Left ventricle myocardium inferior (tissue), 1 donor: ENCODE results near the gene CACNA1C. TPM values are rescaled to one million over a fixed set of nuclear protein-coding genes. Genes with fewer than 3 reads are reported as not detected.

Source experiments
- DNase-seq: peaks from one replicate; pipeline ENCODE4 v3.0.0-alpha.2; 2020
- H3K27ac ChIP-seq: fragments of 200-600 bp; replicated peaks from 2 replicates; pipeline ENCODE4 v1.8.0; 2021
- H3K27me3 ChIP-seq: fragments of 200-600 bp; 2 replicates; pipeline ENCODE4 v1.8.0; 2021; ENCODE audit warnings: low read depth
- H3K36me3 ChIP-seq: fragments of 200-600 bp; 2 replicates; pipeline ENCODE4 v1.8.0; 2021
- H3K4me1 ChIP-seq: fragments of 200-600 bp; 2 replicates; pipeline ENCODE4 v1.8.0; 2021
- H3K4me3 ChIP-seq: fragments of 200-600 bp; 2 replicates; pipeline ENCODE4 v1.8.0; 2021; ENCODE audit warnings: mild to moderate bottlenecking, moderate library complexity
- H3K9me3 ChIP-seq: fragments of 200-600 bp; replicated peaks from 2 replicates; pipeline ENCODE4 v1.8.0; 2021
- CTCF ChIP-seq: fragments of 200-600 bp; IDR thresholded peaks from 2 replicates; pipeline ENCODE4 v1.8.0; 2021; ENCODE audit warnings: antibody characterized with exemption, mild to moderate bottlenecking, borderline replicate concordance
- intact Hi-C: fragments of 100-400 bp; cut with micrococcal nuclease; formaldehyde crosslinking; loops from one replicate; pipeline ENCODE4 v1.11.0; 2022
- total RNA-seq: library from RNA; stranded (reverse); fragmentation: NEBNext Ultra II Directional; extraction: Animal tissue kit (Norgen Biotek cat#: 25700); gene quantifications from one replicate; pipeline ENCODE4 v1.2.1, GENCODE V29; 2021
- donor health status: DM: no; HTN: yes; CAD: no; lungs with severe emphysema.

The CACNA1C gene
- total RNA-seq, 1 donor from 2014 or later = 137 TPM

- peaks cover 11% of the 10 kb centered on the region for H3K4me1 ChIP-seq
- intact Hi-C loops = no loop called here
- no peak overlapping the region for H3K4me3 ChIP-seq
- no peak overlapping the region for H3K27ac ChIP-seq
- DNase-seq = no peak
- TF ChIP-seq CTCF = no peak
- H3K27me3 ChIP-seq = no peaks in the 10 kb centered on the region
- no peaks in the 10 kb centered on the region for H3K9me3 ChIP-seq
- H3K36me3 ChIP-seq = peaks cover 48% of the 10 kb centered on the region
Observed at GRCh38 chr12:2578211-2578610, 525.4 kb downstream of the CACNA1C start.

- Histone ChIP-seq H3K27ac (no peak overlapping the region), H3K9me3 (no peaks in the 10 kb centered on the region), H3K36me3 (peaks cover 47% of the 10 kb centered on the region), H3K27me3 (no peaks in the 10 kb centered on the region), H3K4me1 (peaks cover 17% of the 10 kb centered on the region), H3K4me3 (no peak overlapping the region)
- intact Hi-C loops = no loop called here
- no peak for DNase-seq
- no peak for TF ChIP-seq CTCF
Observed at GRCh38 chr12:2578772-2579171, 526.0 kb downstream of the CACNA1C start.

- H3K4me1 ChIP-seq = peaks cover 24% of the 10 kb centered on the region
- no peak for DNase-seq
- H3K36me3 ChIP-seq = peaks cover 47% of the 10 kb centered on the region
- no peak for TF ChIP-seq CTCF
- intact Hi-C loops = loop anchor here (10.0 kb wide), 1 partner anchor 526 kb away; the partner anchor contains the start of gene CACNA1C
- H3K27ac ChIP-seq = no peak overlapping the region
- H3K4me3 ChIP-seq = no peak overlapping the region
- H3K27me3 ChIP-seq = no peaks in the 10 kb centered on the region
- H3K9me3 ChIP-seq = no peaks in the 10 kb centered on the region
Observed at GRCh38 chr12:2580821-2581220, 528.0 kb downstream of the CACNA1C start.

- Histone ChIP-seq H3K9me3 (no peaks in the 10 kb centered on the region), H3K4me1 (peaks cover 24% of the 10 kb centered on the region), H3K36me3 (peaks cover 49% of the 10 kb centered on the region), H3K4me3 (no peak overlapping the region), H3K27me3 (no peaks in the 10 kb centered on the region), H3K27ac (no peak overlapping the region)
- intact Hi-C loops = loop anchor here (10.0 kb wide), 1 partner anchor 527 kb away; the partner anchor contains the start of gene CACNA1C
- no peak for DNase-seq
- no peak for TF ChIP-seq CTCF
Observed at GRCh38 chr12:2581293-2582045, 528.7 kb downstream of the CACNA1C start.

- Histone ChIP-seq H3K27me3 (no peaks in the 10 kb centered on the region), H3K4me1 (peaks cover 24% of the 10 kb centered on the region), H3K36me3 (peaks cover 55% of the 10 kb centered on the region), H3K27ac (peak overlapping the region; percentile 58), H3K4me3 (peak overlapping the region; percentile 39), H3K9me3 (no peaks in the 10 kb centered on the region)
- DNase-seq = no peak
- TF ChIP-seq CTCF = no peak
- intact Hi-C loops = loop anchor here (10.0 kb wide), 1 partner anchor 528 kb away; the partner anchor contains the start of gene CACNA1C
Observed at GRCh38 chr12:2582631-2583030, 529.8 kb downstream of the CACNA1C start.
